ENCODE data around the gene MIOS.
"Not testable (repeated sequence)": the region's sequence is repeated elsewhere in the genome, so short reads cannot be mapped to it uniquely, and the experiment has no call there.

- TF ChIP-seq FOXK2 (IDR thresholded peaks at IDR 0.05); ELF4 (IDR thresholded peaks at IDR 0.05); SP1 (IDR thresholded peaks at IDR 0.05); FOXA1 (IDR thresholded peaks at IDR 0.05); SUZ12 (IDR thresholded peaks at IDR 0.05); BHLHE40 (IDR thresholded peaks at IDR 0.05; ENCODE audit: borderline replicate concordance); NFRKB (IDR thresholded peaks at IDR 0.05); TARDBP (IDR thresholded peaks at IDR 0.05); FOXM1 (IDR thresholded peaks at IDR 0.05; ENCODE audit: borderline replicate concordance); LEF1 (IDR thresholded peaks at IDR 0.05; ENCODE audit: borderline replicate concordance); HDGF (IDR thresholded peaks at IDR 0.05; ENCODE audit: borderline replicate concordance); ZNF384 (IDR thresholded peaks at IDR 0.05); ARNT (IDR thresholded peaks at IDR 0.05): not testable (repeated sequence)
- TF ChIP-seq, protein P1, sequence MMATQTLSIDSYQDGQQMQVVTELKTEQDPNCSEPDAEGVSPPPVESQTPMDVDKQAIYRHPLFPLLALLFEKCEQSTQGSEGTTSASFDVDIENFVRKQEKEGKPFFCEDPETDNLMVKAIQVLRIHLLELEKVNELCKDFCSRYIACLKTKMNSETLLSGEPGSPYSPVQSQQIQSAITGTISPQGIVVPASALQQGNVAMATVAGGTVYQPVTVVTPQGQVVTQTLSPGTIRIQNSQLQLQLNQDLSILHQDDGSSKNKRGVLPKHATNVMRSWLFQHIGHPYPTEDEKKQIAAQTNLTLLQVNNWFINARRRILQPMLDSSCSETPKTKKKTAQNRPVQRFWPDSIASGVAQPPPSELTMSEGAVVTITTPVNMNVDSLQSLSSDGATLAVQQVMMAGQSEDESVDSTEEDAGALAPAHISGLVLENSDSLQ (IDR thresholded peaks at IDR 0.05) = not testable (repeated sequence)
Observed at GRCh38 chr7:7656459-7656858, 89.8 kb downstream of the MIOS start.

Data from HEK293T (cell line).